ENCODE measurements around the gene KRT32. TPM values are rescaled to one million over a fixed set of nuclear protein-coding genes. Genes with fewer than 3 reads are reported as not detected.

Gene KRT32
- total RNA-seq, 1 donor from 2014 or later = 0.27 TPM

GRCh38 chr17:41476866-41477815, 10.0 kb upstream of the KRT32 start:
- no peak for DNase-seq (ENCODE audit: low spot score)
- intact Hi-C loops (cut with DNase I) = no loop called here

- intact Hi-C loops (cut with DNase I) = no loop called here
- DNase-seq (ENCODE audit: low spot score) = no peak
These were observed 8.2 kb upstream of the KRT32 start for GRCh38 chr17:41475421-41475820.

- intact Hi-C loops (cut with DNase I) = no loop called here
- DNase-seq (ENCODE audit: low spot score) = no peak
These were observed 7.7 kb upstream of the KRT32 start for GRCh38 chr17:41474863-41475262.

GRCh38 chr17:41468346-41468745, 1.2 kb upstream of the KRT32 start:
- intact Hi-C loops (cut with DNase I) = no loop called here
- DNase-seq (ENCODE audit: low spot score) = no peak

- intact Hi-C loops (cut with DNase I) = no loop called here
These were observed 375 bp upstream of the KRT32 start for GRCh38 chr17:41467561-41467960.

GRCh38 chr17:41464682-41465081, 2.5 kb downstream of the KRT32 start:
- intact Hi-C loops (cut with DNase I) = loop anchor here (2.0 kb wide), 1 partner anchor 162 kb away; the partner anchor contains the start of gene KRTAP29-1
- DNase-seq (ENCODE audit: low spot score) = no peak

More at GRCh38 chr17:41467561-41467960, 375 bp upstream of the KRT32 start:
- no peak for DNase-seq (ENCODE audit: low spot score)

- intact Hi-C loops (cut with DNase I) = loop anchor here (2.0 kb wide), 1 partner anchor 161 kb away; the partner anchor contains the start of gene KRTAP29-1
- no peak for DNase-seq (ENCODE audit: low spot score)
These were observed 3.0 kb downstream of the KRT32 start for GRCh38 chr17:41464173-41464572.

- DNase-seq (ENCODE audit: low spot score) = no peak
- intact Hi-C loops (cut with DNase I) = loop anchor here (2.0 kb wide), 1 partner anchor 161 kb away; the partner anchor contains the start of gene KRTAP29-1
These were observed 3.4 kb downstream of the KRT32 start for GRCh38 chr17:41463746-41464145.

- intact Hi-C loops (cut with DNase I) = no loop called here
- DNase-seq (ENCODE audit: low spot score) = no peak
These were observed 4.5 kb downstream of the KRT32 start for GRCh38 chr17:41462705-41463104.

- no peak for DNase-seq (ENCODE audit: low spot score)
- intact Hi-C loops (cut with DNase I) = no loop called here
These were observed 9.5 kb downstream of the KRT32 start for GRCh38 chr17:41457676-41458075.

GRCh38 chr17:41456204-41456603, 11.0 kb downstream of the KRT32 start:
- intact Hi-C loops (cut with DNase I) = no loop called here
- no peak for DNase-seq (ENCODE audit: low spot score)

GRCh38 chr17:41455236-41455635, 11.9 kb downstream of the KRT32 start:
- intact Hi-C loops (cut with DNase I) = no loop called here
- DNase-seq (ENCODE audit: low spot score) = no peak

GRCh38 chr17:41453066-41453465, 14.1 kb downstream of the KRT32 start:
- intact Hi-C loops (cut with DNase I) = no loop called here
- DNase-seq (ENCODE audit: low spot score) = no peak

GRCh38 chr17:41452281-41452680, 14.9 kb downstream of the KRT32 start:
- DNase-seq (ENCODE audit: low spot score) = no peak
- intact Hi-C loops (cut with DNase I) = no loop called here

GRCh38 chr17:41451154-41451728, 15.9 kb downstream of the KRT32 start:
- DNase-seq (ENCODE audit: low spot score) = no peak
- intact Hi-C loops (cut with DNase I) = no loop called here

GRCh38 chr17:41449008-41449407, 18.2 kb downstream of the KRT32 start:
- no peak for DNase-seq (ENCODE audit: low spot score)
- intact Hi-C loops (cut with DNase I) = no loop called here

- intact Hi-C loops (cut with DNase I) = no loop called here
- no peak for DNase-seq (ENCODE audit: low spot score)
These were observed 18.7 kb downstream of the KRT32 start for GRCh38 chr17:41448506-41448905.

- intact Hi-C loops (cut with DNase I) = no loop called here
- no peak for DNase-seq (ENCODE audit: low spot score)
These were observed 20.4 kb downstream of the KRT32 start for GRCh38 chr17:41446806-41447205.

- no peak for DNase-seq (ENCODE audit: low spot score)
- intact Hi-C loops (cut with DNase I) = no loop called here
These were observed 22.5 kb downstream of the KRT32 start for GRCh38 chr17:41444640-41445039.

- intact Hi-C loops (cut with DNase I) = no loop called here
- no peak for DNase-seq (ENCODE audit: low spot score)
These were observed 23.0 kb downstream of the KRT32 start for GRCh38 chr17:41444186-41444585.

GRCh38 chr17:41442739-41443138, 24.4 kb downstream of the KRT32 start:
- intact Hi-C loops (cut with DNase I) = no loop called here
- no peak for DNase-seq (ENCODE audit: low spot score)

Data from cardiac septum (tissue), 1 donor.